HCEC 1CT (cell line): Measurements from ENCODE around the gene PTPRN2.

ENCODE experiments used
- DNase-seq: peaks from one replicate; pipeline ENCODE4 v3.0.0-alpha.2; 2017

PTPRN2 gene

DNA sequence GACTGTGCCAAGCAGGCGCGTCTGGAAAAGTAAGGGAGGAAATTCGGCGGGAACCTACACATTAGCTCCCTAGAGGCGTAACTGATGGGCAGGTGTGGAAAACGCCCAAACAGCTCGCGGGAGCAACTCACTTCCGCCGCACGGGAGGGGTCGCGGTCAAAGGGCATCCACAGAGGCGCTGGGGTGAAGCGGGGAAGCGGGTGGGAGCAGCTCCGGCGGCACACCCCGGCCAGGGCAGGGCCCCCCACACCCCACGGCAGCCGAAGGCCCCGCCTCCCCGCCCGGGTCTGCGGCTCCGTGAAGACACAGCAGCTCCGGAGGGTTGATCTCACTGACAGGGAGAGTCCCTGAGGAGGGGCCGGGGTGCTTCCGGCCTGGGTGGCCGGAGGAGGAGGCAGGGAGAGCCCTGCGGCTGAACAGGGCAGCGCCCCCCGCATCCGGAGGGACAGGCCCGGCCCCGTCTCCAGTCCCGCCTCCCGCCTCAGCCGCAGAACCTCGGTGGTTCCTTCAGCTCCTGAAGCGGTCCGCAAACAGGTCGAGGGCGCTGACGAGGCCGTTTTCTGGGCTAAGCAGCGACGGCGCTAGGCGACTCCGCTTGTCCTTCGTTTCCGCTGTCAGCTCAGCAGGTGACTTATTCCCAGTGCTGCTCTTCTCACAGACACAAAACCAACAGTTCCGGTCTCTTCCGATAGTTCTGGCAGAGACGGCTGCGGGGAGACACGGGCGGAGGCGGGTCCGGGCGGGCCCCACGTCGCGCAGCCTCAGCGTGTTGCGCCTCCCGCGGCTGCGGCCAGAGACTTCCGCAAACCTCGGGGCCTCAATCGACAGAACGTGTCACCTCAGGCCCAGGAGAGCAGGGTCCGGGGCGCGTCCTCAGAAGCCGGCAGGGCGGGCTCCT lies 974.7 kb downstream of the PTPRN2 start:
- DNase-seq, result no peak

- DNase-seq, result no peak
Observed at GRCh38 chr7:157612009-157612663, 975.5 kb downstream of the PTPRN2 start.

- no peak for DNase-seq
Observed at GRCh38 chr7:157611341-157611740, 976.3 kb downstream of the PTPRN2 start.

- no peak for DNase-seq
Observed at GRCh38 chr7:157610671-157611295, 976.8 kb downstream of the PTPRN2 start.

DNA sequence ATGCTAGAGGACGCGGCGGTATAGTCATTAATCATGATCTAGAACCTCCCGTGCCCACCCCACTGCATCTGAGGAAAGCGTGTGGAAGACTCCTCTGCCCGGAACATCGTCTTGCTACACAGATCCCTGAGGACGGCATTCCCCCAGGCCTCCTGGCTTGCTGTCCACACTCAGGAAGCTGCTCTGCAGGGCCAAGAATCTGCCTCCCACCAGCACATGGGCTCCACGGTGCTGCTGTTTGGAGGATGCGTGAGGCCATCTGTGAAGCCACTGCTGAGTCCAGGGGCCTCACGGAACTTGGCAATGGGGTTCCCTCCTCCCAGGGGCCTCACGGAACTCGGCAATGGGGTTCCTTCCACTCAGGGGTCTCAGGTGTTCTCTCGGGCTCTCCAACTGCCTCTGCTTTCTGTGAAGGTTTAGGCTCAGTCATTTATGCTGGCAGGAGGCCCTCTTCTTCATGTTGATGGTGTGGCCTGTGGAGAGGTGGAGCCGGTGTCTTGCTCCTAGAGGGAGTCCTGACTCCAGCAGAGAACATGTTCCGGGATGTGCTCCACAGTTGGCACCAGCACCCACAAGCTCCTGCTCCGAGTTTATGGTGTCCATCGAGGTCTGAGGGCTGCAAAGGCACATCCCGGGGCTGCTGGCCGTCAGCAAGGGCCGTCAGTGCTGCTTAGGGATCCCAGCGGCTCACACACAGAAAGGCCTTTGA lies 977.5 kb downstream of the PTPRN2 start:
- no peak for DNase-seq

- DNase-seq, result no peak
Observed at GRCh38 chr7:157609516-157609915, 978.1 kb downstream of the PTPRN2 start.

DNA sequence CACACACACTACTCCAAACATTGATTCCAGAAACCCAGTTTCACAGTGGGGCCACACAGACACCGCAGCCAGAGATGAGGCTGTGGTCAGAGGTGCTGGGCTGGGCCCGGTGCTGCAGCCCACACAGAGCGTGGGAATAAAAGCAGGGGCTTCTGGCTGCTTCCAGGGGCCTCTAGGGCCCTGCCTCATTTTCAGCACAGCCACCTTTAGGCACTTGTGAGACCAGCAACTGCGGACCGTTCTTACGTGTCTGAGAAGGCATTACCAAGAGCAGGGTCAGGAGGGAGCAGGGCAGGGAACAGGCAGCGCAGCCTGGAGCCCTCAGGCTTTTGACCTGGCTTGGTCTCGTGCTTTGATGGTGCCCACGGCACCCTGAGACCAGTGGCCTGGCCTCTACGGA lies 980.4 kb downstream of the PTPRN2 start:
- DNase-seq, result no peak

DNA sequence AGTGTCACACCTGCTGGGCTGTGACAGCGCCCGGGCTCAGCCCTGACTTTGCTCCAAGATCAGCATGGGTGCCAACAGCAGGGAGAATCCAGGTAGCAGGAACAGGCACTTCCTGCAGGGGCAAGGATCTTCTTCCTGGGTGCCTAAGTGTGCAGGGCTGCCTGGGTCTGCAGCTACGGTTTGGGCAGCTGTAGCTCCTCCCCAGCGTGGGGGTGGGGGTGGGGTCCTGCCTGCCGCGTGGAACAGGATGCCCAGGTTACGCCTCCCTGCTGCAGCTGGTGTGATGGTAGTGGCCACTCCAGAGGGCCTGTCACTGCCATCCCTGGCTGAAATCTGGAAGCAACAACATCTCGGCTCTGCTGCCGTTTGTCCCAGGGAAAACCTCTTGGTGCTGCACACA lies 981.5 kb downstream of the PTPRN2 start:
- DNase-seq, result no peak

DNA sequence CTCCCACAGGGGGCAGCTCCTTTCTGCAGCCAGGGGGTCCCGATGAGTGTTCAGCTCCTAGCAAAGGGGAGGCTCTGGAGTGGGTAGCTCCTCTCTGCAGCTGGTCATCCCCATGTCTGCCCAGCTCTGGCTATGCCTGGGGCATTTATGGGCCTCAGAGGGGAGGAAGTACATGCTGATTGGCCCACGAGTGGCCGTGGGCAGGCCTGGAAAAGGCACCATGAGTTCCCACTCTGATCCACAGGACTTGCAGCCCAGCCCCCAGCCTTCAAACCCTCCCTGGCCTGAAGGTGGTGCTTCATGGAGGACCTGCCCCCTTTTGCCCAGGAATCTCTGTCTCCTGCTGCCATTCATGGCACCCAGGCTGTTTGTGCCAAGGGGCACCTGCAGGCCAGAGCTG lies 982.0 kb downstream of the PTPRN2 start:
- DNase-seq, result no peak

DNA sequence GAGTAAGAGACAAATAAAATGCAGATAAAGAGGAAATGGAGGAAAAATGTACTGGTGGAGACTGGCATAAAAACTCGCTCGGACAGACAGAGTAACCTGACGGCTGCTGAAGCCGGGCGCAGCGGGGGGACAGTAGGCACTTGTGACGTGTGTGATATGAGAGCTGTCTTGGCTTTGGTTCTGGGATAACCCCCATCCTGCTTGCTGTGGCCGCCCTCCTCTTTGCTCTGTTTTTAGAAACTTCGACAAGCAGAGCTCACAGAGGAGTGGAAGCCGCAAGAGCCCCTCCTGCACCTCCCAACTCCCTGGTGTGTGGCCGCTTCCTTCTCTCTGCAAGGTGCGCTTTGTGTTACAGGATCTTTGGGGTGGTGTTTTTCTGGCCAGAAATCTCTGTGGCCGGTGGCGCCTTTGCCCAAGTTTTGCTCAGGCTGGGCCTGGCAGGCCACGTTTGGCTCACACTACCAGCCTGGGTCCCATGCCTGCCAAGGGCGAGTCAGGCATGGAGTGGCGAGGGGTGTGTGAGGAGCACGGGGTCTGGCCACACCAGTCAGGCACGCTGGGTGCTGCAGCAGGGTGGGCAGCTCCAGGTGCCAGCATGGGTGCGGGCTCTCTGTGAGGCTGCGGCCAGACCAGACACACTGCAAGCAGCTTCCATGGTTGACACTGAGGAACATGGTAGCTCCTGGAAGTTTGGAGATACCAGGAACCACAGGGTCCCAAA lies 982.8 kb downstream of the PTPRN2 start:
- DNase-seq, result no peak

- no peak for DNase-seq
Observed at GRCh38 chr7:157603716-157604115, 983.9 kb downstream of the PTPRN2 start.

DNA sequence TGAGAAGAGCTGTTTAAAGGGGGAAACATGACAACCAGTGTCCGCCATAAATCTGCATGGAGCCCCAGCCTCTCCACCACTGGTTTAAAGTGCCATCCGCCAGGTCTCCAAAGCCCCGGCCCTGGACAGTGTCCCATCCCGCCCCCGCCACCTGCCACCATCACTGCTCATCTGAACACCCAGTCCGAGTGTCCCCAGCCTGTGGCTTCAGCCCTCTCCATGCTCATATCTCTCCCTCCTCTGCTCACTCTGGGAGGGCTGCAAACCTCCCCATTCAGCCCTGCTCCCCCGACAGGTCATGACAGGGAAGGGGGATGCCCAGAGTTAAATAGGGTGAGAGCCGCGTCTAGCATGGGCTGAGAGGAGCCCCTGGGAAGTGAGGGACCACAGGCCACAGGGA lies 984.6 kb downstream of the PTPRN2 start:
- no peak for DNase-seq

- no peak for DNase-seq
Observed at GRCh38 chr7:157602581-157602980, 985.0 kb downstream of the PTPRN2 start.

- no peak for DNase-seq
Observed at GRCh38 chr7:157602156-157602555, 985.5 kb downstream of the PTPRN2 start.

- DNase-seq, result no peak
Observed at GRCh38 chr7:157601530-157601929, 986.1 kb downstream of the PTPRN2 start.

- no peak for DNase-seq
Observed at GRCh38 chr7:157599491-157599890, 988.1 kb downstream of the PTPRN2 start.

GRCh38 chr7:157597562-157597961 lies 990.1 kb downstream of the PTPRN2 start:
- no peak for DNase-seq

DNA sequence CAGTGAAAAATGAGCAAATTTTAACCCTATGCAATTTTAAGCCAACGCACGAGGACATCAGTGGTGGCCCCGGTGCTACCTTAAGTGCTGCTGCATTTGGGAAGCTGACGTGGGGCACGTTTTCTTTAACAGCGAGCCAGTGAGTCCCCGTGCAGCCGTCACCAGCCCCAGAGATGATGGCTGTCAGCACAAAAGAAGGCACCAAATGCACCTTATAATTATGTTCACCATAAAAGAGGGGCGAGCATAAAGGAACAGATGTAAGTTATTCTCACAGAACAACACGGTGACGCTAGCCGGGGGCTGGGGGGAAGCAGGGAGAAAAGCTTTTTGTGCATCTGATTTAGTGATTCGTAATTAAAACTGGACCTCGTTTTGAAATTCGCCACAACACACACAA lies 990.7 kb downstream of the PTPRN2 start:
- DNase-seq, result no peak

GRCh38 chr7:157596471-157596870 lies 991.2 kb downstream of the PTPRN2 start:
- DNase-seq, result no peak

DNA sequence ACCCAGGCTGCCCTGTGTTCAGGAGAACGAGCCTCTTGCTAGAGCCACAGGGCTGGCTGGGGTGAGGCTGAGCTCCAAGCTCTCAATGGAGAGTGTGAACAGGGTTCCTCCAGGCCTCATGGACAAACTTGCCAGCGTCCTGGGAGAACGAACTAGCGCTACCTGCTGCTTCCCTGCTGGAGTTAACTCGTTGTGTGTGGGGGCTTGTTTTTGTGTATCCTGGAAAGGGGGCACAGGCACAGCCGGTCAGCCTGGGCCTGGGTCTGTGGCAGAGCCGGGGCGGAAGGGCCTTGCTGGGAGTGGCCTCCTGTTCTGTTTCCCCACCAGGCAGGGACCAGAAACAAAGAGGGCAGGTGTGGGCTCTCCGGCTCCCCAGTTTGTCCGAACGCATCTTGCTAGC lies 991.6 kb downstream of the PTPRN2 start:
- no peak for DNase-seq

DNA sequence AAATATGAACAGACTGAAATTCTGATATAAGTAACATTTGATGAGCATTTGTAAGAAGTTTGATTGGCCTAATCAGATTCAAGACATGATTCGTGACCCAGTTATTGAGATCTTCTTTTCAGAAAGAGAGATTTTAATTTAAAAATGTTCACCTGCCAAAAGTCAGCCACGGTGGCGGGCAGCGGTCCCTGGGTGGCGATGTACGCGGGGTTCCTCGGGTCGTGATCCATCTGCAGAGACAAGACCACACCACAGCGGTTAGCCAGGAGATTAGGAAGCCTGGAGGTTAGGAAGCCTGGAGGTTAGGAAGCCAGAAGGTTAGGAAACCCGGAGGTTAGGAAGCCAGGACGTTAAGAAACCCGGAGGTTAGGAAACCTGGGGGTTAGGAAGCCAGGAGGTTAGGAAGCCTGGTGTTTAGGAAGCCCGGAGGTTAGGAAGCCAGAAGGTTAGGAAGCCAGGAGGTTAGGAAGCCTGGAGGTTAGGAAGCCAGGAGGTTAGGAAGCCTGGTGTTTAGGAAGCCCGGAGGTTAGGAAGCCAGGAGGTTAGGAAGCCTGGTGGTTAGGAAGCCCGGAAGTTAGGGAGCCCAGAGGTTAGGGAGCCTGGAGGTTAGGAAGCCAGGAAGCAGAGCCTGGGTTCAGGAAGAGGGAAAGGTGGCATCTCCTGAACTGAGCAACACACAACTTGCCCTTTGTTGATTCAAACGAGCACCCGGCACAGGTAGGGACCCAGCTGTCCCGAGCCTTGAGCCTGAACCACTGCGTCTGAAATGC lies 992.4 kb downstream of the PTPRN2 start:
- DNase-seq, result no peak

- DNase-seq, result no peak
Observed at GRCh38 chr7:157594306-157594705, 993.3 kb downstream of the PTPRN2 start.
